GM20431 (cell line): ENCODE data around the gene RAI14.
"Not testable (repeated sequence)": the region's sequence is repeated elsewhere in the genome, so short reads cannot be mapped to it uniquely, and the experiment has no call there.

Source experiments
- in situ Hi-C: fragments of 300-500 bp; cut with MseI, MboI; formaldehyde crosslinking; loops from one replicate; pipeline ENCODE4 v1.15.0; 2020; ENCODE audit warnings: low sequenced_read_pairs; ENCODE audit not compliant: unreplicated experiment

The RAI14 gene

GRCh38 chr5:34753236-34753635 is 97.1 kb downstream of the RAI14 start:
- in situ Hi-C loops: not testable (repeated sequence)

GRCh38 chr5:34755926-34756325 is 99.8 kb downstream of the RAI14 start:
- in situ Hi-C loops: no loop called here

GRCh38 chr5:34756781-34757624 is 100.9 kb downstream of the RAI14 start:
- in situ Hi-C loops: no loop called here

- in situ Hi-C loops: no loop called here
These were observed 102.4 kb downstream of the RAI14 start for GRCh38 chr5:34758514-34758913.

- in situ Hi-C loops: not testable (repeated sequence)
These were observed 103.1 kb downstream of the RAI14 start for GRCh38 chr5:34759213-34759612.

GRCh38 chr5:34765662-34766061 is 109.5 kb downstream of the RAI14 start:
- in situ Hi-C loops: no loop called here

GRCh38 chr5:34767180-34767579 is 111.1 kb downstream of the RAI14 start:
- in situ Hi-C loops: no loop called here

- in situ Hi-C loops: no loop called here
These were observed 114.4 kb downstream of the RAI14 start for GRCh38 chr5:34770486-34770885.

- in situ Hi-C loops: no loop called here
These were observed 114.9 kb downstream of the RAI14 start for GRCh38 chr5:34771076-34771475.

- in situ Hi-C loops: no loop called here
These were observed 116.4 kb downstream of the RAI14 start for GRCh38 chr5:34772267-34773098.

- in situ Hi-C loops: no loop called here
These were observed 118.0 kb downstream of the RAI14 start for GRCh38 chr5:34774139-34774538.

- in situ Hi-C loops: not testable (repeated sequence)
These were observed 118.5 kb downstream of the RAI14 start for GRCh38 chr5:34774678-34775077.

GRCh38 chr5:34775886-34776285 is 119.8 kb downstream of the RAI14 start:
- in situ Hi-C loops: no loop called here

GRCh38 chr5:34778091-34778850 is 122.1 kb downstream of the RAI14 start:
- in situ Hi-C loops: no loop called here

GRCh38 chr5:34783892-34784291 is 127.8 kb downstream of the RAI14 start:
- in situ Hi-C loops: not testable (repeated sequence)

- in situ Hi-C loops: no loop called here
These were observed 130.9 kb downstream of the RAI14 start for GRCh38 chr5:34787035-34787434.

GRCh38 chr5:34789021-34789531 is 132.9 kb downstream of the RAI14 start:
- in situ Hi-C loops: no loop called here

- in situ Hi-C loops: no loop called here
These were observed 133.5 kb downstream of the RAI14 start for GRCh38 chr5:34789639-34790038.

GRCh38 chr5:34790069-34790468 is 133.9 kb downstream of the RAI14 start:
- in situ Hi-C loops: no loop called here

- in situ Hi-C loops: no loop called here
These were observed 135.7 kb downstream of the RAI14 start for GRCh38 chr5:34791761-34792244.
